GM20000 (cell line): ENCODE results near the gene LRRC26.
A peak's percentile ranks its signal among the peaks of the same experiment; 100 is the strongest.
"Not testable (repeated sequence)": the region's sequence is repeated elsewhere in the genome, so short reads cannot be mapped to it uniquely, and the experiment has no call there.

Experiments
- DNase-seq: peaks from one replicate; pipeline ENCODE4 v3.0.0; 2012; ENCODE audit warnings: low spot score
- TF ChIP-seq, protein P1 (sequence below): IDR thresholded peaks from 2 replicates; pipeline ENCODE4 v1.5.1; 2012; ENCODE audit warnings: mild to moderate bottlenecking, control low read depth; ENCODE audit errors: extremely low read depth, missing control alignments

Gene LRRC26

DNA sequence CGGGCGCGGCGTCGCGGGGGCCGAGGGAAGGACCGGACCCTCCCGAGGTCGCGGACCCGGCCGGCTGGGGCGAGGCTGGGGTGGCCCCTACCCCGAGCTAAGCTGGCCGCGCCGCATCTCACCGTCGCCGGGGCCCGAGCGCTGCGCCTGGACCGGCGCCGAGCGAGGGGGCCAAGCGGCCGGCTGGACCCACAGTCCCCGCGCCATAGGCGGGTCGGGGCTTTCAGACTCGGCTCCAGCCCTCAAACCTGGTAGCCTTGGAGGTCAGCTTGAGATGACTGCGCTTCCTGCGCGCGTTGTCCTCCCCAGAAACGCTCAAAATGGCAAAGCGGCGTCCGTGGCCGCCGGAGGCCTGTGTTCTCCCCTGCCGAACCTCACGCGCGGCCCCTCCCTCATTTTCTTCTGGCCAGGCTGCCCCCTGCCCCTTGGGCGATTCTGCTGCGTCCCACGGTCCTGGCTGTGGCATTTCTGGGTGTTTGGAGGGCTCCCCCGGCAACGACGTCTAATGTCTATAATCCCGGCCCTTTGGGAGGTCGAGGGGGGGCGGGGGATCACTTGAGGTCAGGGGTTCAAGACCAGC, 39.6 kb downstream of the LRRC26 start:
- TF ChIP-seq, protein P1, sequence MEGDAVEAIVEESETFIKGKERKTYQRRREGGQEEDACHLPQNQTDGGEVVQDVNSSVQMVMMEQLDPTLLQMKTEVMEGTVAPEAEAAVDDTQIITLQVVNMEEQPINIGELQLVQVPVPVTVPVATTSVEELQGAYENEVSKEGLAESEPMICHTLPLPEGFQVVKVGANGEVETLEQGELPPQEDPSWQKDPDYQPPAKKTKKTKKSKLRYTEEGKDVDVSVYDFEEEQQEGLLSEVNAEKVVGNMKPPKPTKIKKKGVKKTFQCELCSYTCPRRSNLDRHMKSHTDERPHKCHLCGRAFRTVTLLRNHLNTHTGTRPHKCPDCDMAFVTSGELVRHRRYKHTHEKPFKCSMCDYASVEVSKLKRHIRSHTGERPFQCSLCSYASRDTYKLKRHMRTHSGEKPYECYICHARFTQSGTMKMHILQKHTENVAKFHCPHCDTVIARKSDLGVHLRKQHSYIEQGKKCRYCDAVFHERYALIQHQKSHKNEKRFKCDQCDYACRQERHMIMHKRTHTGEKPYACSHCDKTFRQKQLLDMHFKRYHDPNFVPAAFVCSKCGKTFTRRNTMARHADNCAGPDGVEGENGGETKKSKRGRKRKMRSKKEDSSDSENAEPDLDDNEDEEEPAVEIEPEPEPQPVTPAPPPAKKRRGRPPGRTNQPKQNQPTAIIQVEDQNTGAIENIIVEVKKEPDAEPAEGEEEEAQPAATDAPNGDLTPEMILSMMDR: no peak
- DNase-seq: no peak

- TF ChIP-seq, protein P1: no peak
- DNase-seq: peak; percentile 97
Measured at GRCh38 chr9:137129456-137130175, 40.2 kb downstream of the LRRC26 start.

GRCh38 chr9:137128862-137129455, 40.9 kb downstream of the LRRC26 start:
- no peak for DNase-seq

GRCh38 chr9:137128158-137128861, 41.5 kb downstream of the LRRC26 start:
- TF ChIP-seq, protein P1: no peak
- DNase-seq: no peak

More at GRCh38 chr9:137128862-137129455, 40.9 kb downstream of the LRRC26 start:
- TF ChIP-seq, protein P1: no peak

DNA sequence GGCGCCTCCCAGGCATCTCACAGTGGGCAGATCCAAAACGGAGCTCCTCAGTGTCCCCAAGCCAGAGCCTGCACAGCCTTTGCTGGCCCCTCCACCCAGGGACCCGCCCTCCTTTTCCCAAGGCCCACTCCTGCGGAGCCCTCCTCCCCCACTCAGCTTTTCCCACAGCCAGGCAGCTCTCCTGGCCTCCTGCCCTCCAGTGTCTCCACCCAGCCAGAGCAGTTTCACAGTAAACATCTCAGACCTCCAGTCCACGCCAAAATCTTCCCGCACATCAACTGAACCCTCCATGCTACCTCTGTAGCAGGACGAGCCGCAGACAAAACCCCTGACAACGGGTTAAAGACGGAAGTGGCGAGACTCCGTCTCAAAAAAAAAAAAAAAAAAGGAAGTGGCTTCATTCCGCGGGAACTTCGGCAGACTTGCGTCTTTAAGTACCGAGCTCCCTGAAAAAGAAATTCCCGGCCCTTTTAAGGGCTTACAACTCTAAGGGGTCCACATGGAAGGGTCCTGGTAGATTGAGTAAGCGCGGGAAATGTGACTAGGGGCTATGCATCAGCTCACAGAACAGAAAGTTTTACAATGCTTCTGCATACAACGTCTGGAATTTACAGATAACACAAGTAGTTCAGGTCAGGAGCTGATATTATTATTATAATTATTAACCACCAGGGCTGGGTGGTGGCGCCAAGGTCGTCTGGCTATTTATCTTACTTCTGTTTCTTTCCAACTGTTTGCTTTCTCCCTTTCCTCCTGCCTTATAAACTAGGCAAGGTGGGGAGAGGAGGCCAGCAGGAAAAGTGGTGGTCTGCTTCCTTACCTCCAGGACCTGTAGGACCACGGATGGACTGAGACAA, 42.3 kb downstream of the LRRC26 start:
- TF ChIP-seq, protein P1: no peak
- DNase-seq: no peak

GRCh38 chr9:137126786-137127185, 43.1 kb downstream of the LRRC26 start:
- no peak for DNase-seq

GRCh38 chr9:137123952-137124462, 45.8 kb downstream of the LRRC26 start:
- not testable (repeated sequence) for DNase-seq

More at GRCh38 chr9:137126786-137127185, 43.1 kb downstream of the LRRC26 start:
- TF ChIP-seq, protein P1: no peak
